ENCODE data around the gene SLC30A2.

SLC30A2 gene

GRCh38 chr1:25993197-25993951 lies 52.5 kb downstream of the SLC30A2 start:
- no peak for DNase-seq (ENCODE audit: extremely low read depth, low read depth)
- TF ChIP-seq CTCF (IDR thresholded peaks at IDR 0.05; ENCODE audit: low read depth, low read length, missing control alignments) = no peak

GRCh38 chr1:25992689-25993171 lies 53.2 kb downstream of the SLC30A2 start:
- TF ChIP-seq CTCF (IDR thresholded peaks at IDR 0.05; ENCODE audit: low read depth, low read length, missing control alignments) = no peak

More at GRCh38 chr1:25993197-25993951, 52.5 kb downstream of the SLC30A2 start:
- no peak overlapping the region for H3K4me3 ChIP-seq (replicated peaks; ENCODE audit: low read depth, low read length)

GRCh38 chr1:25991937-25992688 lies 53.8 kb downstream of the SLC30A2 start:
- no peak for TF ChIP-seq CTCF (IDR thresholded peaks at IDR 0.05; ENCODE audit: low read depth, low read length, missing control alignments)
- no peak overlapping the region for H3K4me3 ChIP-seq (replicated peaks; ENCODE audit: low read depth, low read length)
- DNase-seq (ENCODE audit: extremely low read depth, low read depth) = no peak

More at GRCh38 chr1:25992689-25993171, 53.2 kb downstream of the SLC30A2 start:
- H3K4me3 ChIP-seq (replicated peaks; ENCODE audit: low read depth, low read length) = no peak overlapping the region
- DNase-seq (ENCODE audit: extremely low read depth, low read depth) = no peak

GRCh38 chr1:25990702-25991395 lies 55.1 kb downstream of the SLC30A2 start:
- H3K4me3 ChIP-seq (replicated peaks; ENCODE audit: low read depth, low read length) = no peak overlapping the region
- no peak for DNase-seq (ENCODE audit: extremely low read depth, low read depth)
- TF ChIP-seq CTCF (IDR thresholded peaks at IDR 0.05; ENCODE audit: low read depth, low read length, missing control alignments) = no peak

GRCh38 chr1:25990251-25990650 lies 55.7 kb downstream of the SLC30A2 start:
- no peak for TF ChIP-seq CTCF (IDR thresholded peaks at IDR 0.05; ENCODE audit: low read depth, low read length, missing control alignments)
- DNase-seq (ENCODE audit: extremely low read depth, low read depth) = no peak
- no peak overlapping the region for H3K4me3 ChIP-seq (replicated peaks; ENCODE audit: low read depth, low read length)

- no peak for DNase-seq (ENCODE audit: extremely low read depth, low read depth)
- H3K4me3 ChIP-seq (replicated peaks; ENCODE audit: low read depth, low read length) = no peak overlapping the region
- no peak for TF ChIP-seq CTCF (IDR thresholded peaks at IDR 0.05; ENCODE audit: low read depth, low read length, missing control alignments)
Measured at GRCh38 chr1:25989440-25990234, 56.3 kb downstream of the SLC30A2 start.
